Hematopoietic multipotent progenitor cell treated with erythropoietin and hydrocortisone succinate and interleukin-3 and kit ligand, for 6 days (in vitro differentiated cells): Measurements from ENCODE around the gene KRTAP20-1.

ENCODE experiments used
- DNase-seq: peaks from one replicate; pipeline ENCODE4 v3.0.0-alpha.2; 2015

Gene KRTAP20-1

DNA sequence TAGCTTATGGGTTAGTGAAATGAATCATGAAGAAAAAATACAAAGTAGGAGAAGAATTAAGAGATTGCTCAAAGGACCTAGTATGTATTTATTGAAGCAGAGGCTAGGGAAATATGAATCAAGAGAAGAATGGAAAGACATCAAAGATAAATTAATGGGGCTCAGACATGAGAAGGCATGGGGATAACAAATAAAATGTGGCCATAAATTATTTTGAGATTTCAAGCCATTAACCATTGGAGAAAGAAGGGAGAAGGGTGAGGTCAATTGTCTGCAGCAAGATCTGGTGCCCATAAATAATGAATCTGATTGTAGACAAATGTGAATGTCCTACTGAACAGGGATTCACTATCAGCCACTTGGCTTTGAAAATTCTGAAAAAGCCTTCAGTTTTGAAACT, 36.7 kb downstream of the KRTAP20-1 start:
- no peak for DNase-seq
